Neutrophil (primary cell): ENCODE data around the gene COX7B2.

Source experiments
- H3K27ac ChIP-seq: fragments of 200-600 bp; sonication (generic); 2 replicates; pipeline ENCODE4 v1.5.1; 2016; ENCODE audit warnings: mild to moderate bottlenecking, moderate library complexity
- H3K27me3 ChIP-seq: fragments of 200-600 bp; sonication (generic); 2 replicates; pipeline ENCODE4 v1.6.0; 2016; ENCODE audit warnings: mild to moderate bottlenecking
- H3K36me3 ChIP-seq: fragments of 200-600 bp; sonication (generic); 2 replicates; pipeline ENCODE4 v1.5.1; 2017
- H3K4me1 ChIP-seq, 2 experiments: fragments of 200-600 bp in 1 of 2; sonication (generic) in 1 of 2; 1 replicate in 1 of 2; 2 replicates in 1 of 2; pipeline versions ENCODE4 v1.5.1 to v1.6.1; 2013 to 2016; ENCODE audit warnings: low read depth in 1 of 2, low read length in 1 of 2, mild to moderate bottlenecking in 1 of 2, moderate library complexity in 1 of 2; ENCODE audit not compliant: control insufficient read depth in 1 of 2, insufficient read depth in 1 of 2
- H3K4me3 ChIP-seq, 2 experiments: fragments of 200-600 bp in 1 of 2; sonication (generic) in 1 of 2; 1 replicate in 1 of 2; 2 replicates in 1 of 2; pipeline ENCODE4 v1.5.1; 2013 to 2016; ENCODE audit warnings: low read depth in 1 of 2, low read length in 1 of 2, mild to moderate bottlenecking in 1 of 2, moderate library complexity in 1 of 2
- H3K9me3 ChIP-seq: fragments of 200-600 bp; sonication (generic); 2 replicates; pipeline ENCODE4 v1.5.1; 2016
- CTCF ChIP-seq: fragments of 200-600 bp; sonication (generic); IDR thresholded peaks from 2 replicates; pipeline ENCODE4 v1.5.1; 2016; ENCODE audit warnings: antibody characterized with exemption

COX7B2 gene

GRCh38 chr4:46836584-46836983 is 72.5 kb downstream of the COX7B2 start:
- no peaks in the 10 kb centered on the region for H3K36me3 ChIP-seq
- TF ChIP-seq CTCF = no peak

GRCh38 chr4:46830971-46831454 is 78.0 kb downstream of the COX7B2 start:
- no peaks in the 10 kb centered on the region for H3K4me1 ChIP-seq
- H3K27ac ChIP-seq = no peak overlapping the region
- H3K9me3 ChIP-seq = no peaks in the 10 kb centered on the region
- H3K27me3 ChIP-seq = no peaks in the 10 kb centered on the region
- no peaks in the 10 kb centered on the region for H3K36me3 ChIP-seq
- TF ChIP-seq CTCF = no peak
- H3K4me3 ChIP-seq = no peak overlapping the region

More at GRCh38 chr4:46836584-46836983, 72.5 kb downstream of the COX7B2 start:
- no peaks in the 10 kb centered on the region for H3K27me3 ChIP-seq
- H3K4me1 ChIP-seq = no peaks in the 10 kb centered on the region
- H3K4me3 ChIP-seq = no peak overlapping the region
- H3K27ac ChIP-seq = no peak overlapping the region
- H3K9me3 ChIP-seq = no peaks in the 10 kb centered on the region

- Histone ChIP-seq H3K36me3 (no peaks in the 10 kb centered on the region), H3K4me3 (no peak overlapping the region), H3K27ac (no peak overlapping the region), H3K27me3 (no peaks in the 10 kb centered on the region), H3K4me1 (no peaks in the 10 kb centered on the region), H3K9me3 (no peaks in the 10 kb centered on the region)
- TF ChIP-seq CTCF = no peak
Observed at GRCh38 chr4:46820154-46820553, 88.9 kb downstream of the COX7B2 start.

GRCh38 chr4:46819095-46819494 is 90.0 kb downstream of the COX7B2 start:
- H3K4me1 ChIP-seq = no peaks in the 10 kb centered on the region
- no peak for TF ChIP-seq CTCF
- H3K27ac ChIP-seq = no peak overlapping the region
- no peak overlapping the region for H3K4me3 ChIP-seq
- no peaks in the 10 kb centered on the region for H3K27me3 ChIP-seq
- no peaks in the 10 kb centered on the region for H3K36me3 ChIP-seq
- H3K9me3 ChIP-seq = no peaks in the 10 kb centered on the region

GRCh38 chr4:46818604-46819003 is 90.4 kb downstream of the COX7B2 start:
- H3K36me3 ChIP-seq = no peaks in the 10 kb centered on the region
- H3K4me1 ChIP-seq = no peaks in the 10 kb centered on the region
- H3K9me3 ChIP-seq = no peaks in the 10 kb centered on the region
- no peak overlapping the region for H3K27ac ChIP-seq
- no peak overlapping the region for H3K4me3 ChIP-seq
- H3K27me3 ChIP-seq = no peaks in the 10 kb centered on the region
- no peak for TF ChIP-seq CTCF

GRCh38 chr4:46817806-46818205 is 91.2 kb downstream of the COX7B2 start:
- TF ChIP-seq CTCF = no peak
- no peaks in the 10 kb centered on the region for H3K27me3 ChIP-seq
- no peak overlapping the region for H3K4me3 ChIP-seq
- H3K36me3 ChIP-seq = no peaks in the 10 kb centered on the region
- H3K27ac ChIP-seq = no peak overlapping the region
- no peaks in the 10 kb centered on the region for H3K4me1 ChIP-seq
- no peaks in the 10 kb centered on the region for H3K9me3 ChIP-seq
